ENCODE data around the gene NKAIN2. TPM values are rescaled to one million over a fixed set of nuclear protein-coding genes. Genes with fewer than 3 reads are reported as not detected.

The NKAIN2 gene
- total RNA-seq, 4 donors from 2014 or later, result 0.19 TPM; not detected in 3

GRCh38 chr6:124147621-124148020, 344.0 kb downstream of the NKAIN2 start:
- H3K4me1 ChIP-seq, result no peaks in the 10 kb centered on the region
- TF ChIP-seq, protein P1, sequence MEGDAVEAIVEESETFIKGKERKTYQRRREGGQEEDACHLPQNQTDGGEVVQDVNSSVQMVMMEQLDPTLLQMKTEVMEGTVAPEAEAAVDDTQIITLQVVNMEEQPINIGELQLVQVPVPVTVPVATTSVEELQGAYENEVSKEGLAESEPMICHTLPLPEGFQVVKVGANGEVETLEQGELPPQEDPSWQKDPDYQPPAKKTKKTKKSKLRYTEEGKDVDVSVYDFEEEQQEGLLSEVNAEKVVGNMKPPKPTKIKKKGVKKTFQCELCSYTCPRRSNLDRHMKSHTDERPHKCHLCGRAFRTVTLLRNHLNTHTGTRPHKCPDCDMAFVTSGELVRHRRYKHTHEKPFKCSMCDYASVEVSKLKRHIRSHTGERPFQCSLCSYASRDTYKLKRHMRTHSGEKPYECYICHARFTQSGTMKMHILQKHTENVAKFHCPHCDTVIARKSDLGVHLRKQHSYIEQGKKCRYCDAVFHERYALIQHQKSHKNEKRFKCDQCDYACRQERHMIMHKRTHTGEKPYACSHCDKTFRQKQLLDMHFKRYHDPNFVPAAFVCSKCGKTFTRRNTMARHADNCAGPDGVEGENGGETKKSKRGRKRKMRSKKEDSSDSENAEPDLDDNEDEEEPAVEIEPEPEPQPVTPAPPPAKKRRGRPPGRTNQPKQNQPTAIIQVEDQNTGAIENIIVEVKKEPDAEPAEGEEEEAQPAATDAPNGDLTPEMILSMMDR (IDR thresholded peaks at IDR 0.05), result no peak
- TF ChIP-seq POLR2A (IDR thresholded peaks at IDR 0.05), result no peak
- no peaks in the 10 kb centered on the region for H3K36me3 ChIP-seq
- H3K27ac ChIP-seq, result no peak overlapping the region
- no peaks in the 10 kb centered on the region for H3K9me3 ChIP-seq
- WGBS, 2 donors, result 27 to 28% methylated on average over 5 of the region's 5 CpGs
- intact Hi-C loops (cut with DNase I), result no loop called here
- H3K4me3 ChIP-seq, result no peak overlapping the region
- no peaks in the 10 kb centered on the region for H3K27me3 ChIP-seq
- DNase-seq, result no peak

DNA sequence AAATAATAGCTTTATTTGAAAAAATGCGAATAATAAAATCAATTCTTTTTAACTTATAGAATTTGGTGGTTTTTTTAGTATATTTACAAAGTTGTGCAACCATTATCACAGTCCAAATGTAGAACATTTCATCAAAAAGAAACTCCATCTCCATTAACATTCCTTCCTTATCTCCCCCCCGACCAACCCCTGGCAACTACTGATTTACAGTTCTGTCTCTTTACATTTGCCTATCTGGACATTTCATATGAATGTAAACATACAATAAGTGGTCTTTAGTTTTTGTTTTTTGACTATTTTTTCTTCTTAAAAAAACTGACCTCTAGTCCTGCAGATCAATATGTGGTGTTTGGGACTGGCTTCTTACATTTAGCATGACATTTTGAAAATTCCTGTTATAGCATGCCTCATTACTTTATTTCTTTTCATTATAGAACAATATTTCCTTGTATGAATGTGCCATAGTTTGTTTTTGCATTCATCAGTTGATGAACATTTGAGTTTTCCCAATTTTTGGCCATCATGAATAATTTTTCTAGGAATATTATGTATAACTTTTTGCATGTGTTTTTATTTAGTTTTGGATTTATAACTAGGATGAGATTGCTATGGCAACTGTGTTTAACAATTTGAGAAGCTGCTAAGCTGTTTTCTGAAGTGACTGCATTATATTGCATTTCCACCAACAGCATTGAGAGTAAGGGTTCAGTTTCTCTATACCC, 344.7 kb downstream of the NKAIN2 start:
- H3K4me3 ChIP-seq, result no peak overlapping the region
- TF ChIP-seq POLR2A (IDR thresholded peaks at IDR 0.05), result no peak
- TF ChIP-seq, protein P1 (IDR thresholded peaks at IDR 0.05), result no peak
- H3K27me3 ChIP-seq, result no peaks in the 10 kb centered on the region
- no peaks in the 10 kb centered on the region for H3K4me1 ChIP-seq
- WGBS, 2 donors, result 37 to 41% methylated on average over 2 of the region's 2 CpGs
- DNase-seq, result no peak
- H3K36me3 ChIP-seq, result no peaks in the 10 kb centered on the region
- intact Hi-C loops (cut with DNase I), result no loop called here
- H3K27ac ChIP-seq, result no peak overlapping the region
- no peaks in the 10 kb centered on the region for H3K9me3 ChIP-seq

GRCh38 chr6:124149646-124150045, 346.0 kb downstream of the NKAIN2 start:
- Histone ChIP-seq H3K27me3 (no peaks in the 10 kb centered on the region), H3K4me1 (no peaks in the 10 kb centered on the region), H3K27ac (no peak overlapping the region), H3K4me3 (no peak overlapping the region), H3K9me3 (no peaks in the 10 kb centered on the region), H3K36me3 (no peaks in the 10 kb centered on the region)
- intact Hi-C loops (cut with DNase I), result no loop called here
- TF ChIP-seq, protein P1 (IDR thresholded peaks at IDR 0.05), result no peak
- TF ChIP-seq POLR2A (IDR thresholded peaks at IDR 0.05), result no peak
- DNase-seq, result no peak
- 80 to 84% methylated on average over 4 of the region's 4 CpGs for WGBS, 2 donors

DNA sequence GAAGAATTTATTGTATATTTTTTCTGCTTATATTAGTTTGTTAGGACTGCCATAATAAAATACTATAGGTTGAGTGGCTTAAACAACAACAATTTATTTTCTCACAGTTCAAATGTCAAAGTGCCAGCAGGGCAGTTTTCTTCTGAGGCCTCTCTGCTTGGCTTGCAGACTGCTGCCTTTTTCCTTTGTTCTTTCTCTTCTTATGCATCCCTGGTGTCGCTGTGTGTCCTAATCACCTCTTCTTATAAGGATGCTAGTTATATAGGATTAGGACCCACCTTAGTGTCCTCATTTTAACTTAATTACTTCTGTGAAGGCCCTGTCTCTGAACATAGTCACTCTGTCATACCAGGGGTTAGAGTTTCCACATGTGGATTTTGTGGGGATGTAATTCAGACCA, 354.4 kb downstream of the NKAIN2 start:
- no peak for DNase-seq
- no peaks in the 10 kb centered on the region for H3K4me1 ChIP-seq
- intact Hi-C loops (cut with DNase I), result no loop called here
- H3K27ac ChIP-seq, result no peak overlapping the region
- no peak overlapping the region for H3K4me3 ChIP-seq
- 31 to 62% methylated on average over 1 of the region's 1 CpG for WGBS, 2 donors
- no peaks in the 10 kb centered on the region for H3K9me3 ChIP-seq
- TF ChIP-seq, protein P1 (IDR thresholded peaks at IDR 0.05), result no peak
- TF ChIP-seq POLR2A (IDR thresholded peaks at IDR 0.05), result no peak
- no peaks in the 10 kb centered on the region for H3K27me3 ChIP-seq
- H3K36me3 ChIP-seq, result no peaks in the 10 kb centered on the region

DNA sequence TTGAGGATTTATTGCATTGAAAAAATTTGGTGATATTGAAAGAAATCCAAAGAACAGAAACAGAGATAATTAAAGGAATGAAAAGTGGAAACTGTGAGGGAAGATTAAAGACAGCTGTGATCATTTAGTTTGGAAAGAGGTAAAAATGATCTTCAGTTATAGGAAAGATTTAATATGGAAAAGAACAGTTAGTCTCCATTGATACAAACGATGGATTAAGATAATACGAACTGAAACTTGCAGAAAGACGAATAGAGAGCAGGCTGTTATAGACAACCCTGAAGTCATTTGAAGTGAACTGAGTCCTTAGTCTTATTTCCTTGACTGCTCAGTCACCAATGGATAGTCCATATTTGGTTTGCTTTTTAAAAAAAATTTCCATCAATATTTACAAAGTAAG, 360.0 kb downstream of the NKAIN2 start:
- H3K9me3 ChIP-seq, result no peaks in the 10 kb centered on the region
- no peaks in the 10 kb centered on the region for H3K27me3 ChIP-seq
- H3K36me3 ChIP-seq, result no peaks in the 10 kb centered on the region
- intact Hi-C loops (cut with DNase I), result no loop called here
- H3K27ac ChIP-seq, result no peak overlapping the region
- no peaks in the 10 kb centered on the region for H3K4me1 ChIP-seq
- TF ChIP-seq, protein P1 (IDR thresholded peaks at IDR 0.05), result no peak
- no peak for TF ChIP-seq POLR2A (IDR thresholded peaks at IDR 0.05)
- H3K4me3 ChIP-seq, result no peak overlapping the region
- 66 to 73% methylated on average over 3 of the region's 3 CpGs for WGBS, 2 donors
- no peak for DNase-seq
